GM23338 (cell line): Measurements from ENCODE around the gene SORL1. TPM values are rescaled to one million over a fixed set of nuclear protein-coding genes. Genes with fewer than 3 reads are reported as not detected.
A peak's percentile ranks its signal among the peaks of the same experiment; 100 is the strongest.

ENCODE experiments used
- ATAC-seq: fragments of 200-7000 bp; cut with Tn5 transposase; 3 replicates; pipeline ENCODE4 v1.9.1; 2020
- DNase-seq: peaks from one replicate; pipeline ENCODE4 v3.0.0-alpha.2; 2015; ENCODE audit warnings: low spot score
- H2AFZ ChIP-seq: fragments of 200-600 bp; sonication (generic); 2 replicates; pipeline ENCODE4 v1.8.0; 2016; ENCODE audit warnings: antibody characterized with exemption, mild to moderate bottlenecking, moderate library complexity
- H3F3A ChIP-seq: fragments of 200-600 bp; sonication (generic); replicated peaks from 2 replicates; pipeline ENCODE4 v1.8.0; 2017; ENCODE audit warnings: antibody characterized with exemption, mixed run types, low read depth
- H3K27ac ChIP-seq: fragments of 200-600 bp; sonication (generic); 2 replicates; pipeline ENCODE4 v1.6.1; 2016; ENCODE audit warnings: low read depth
- H3K27me3 ChIP-seq: fragments of 200-600 bp; sonication (generic); 2 replicates; pipeline ENCODE4 v1.8.0; 2016; ENCODE audit warnings: mild to moderate bottlenecking, mixed run types, moderate library complexity; ENCODE audit not compliant: insufficient read depth
- H3K36me3 ChIP-seq: fragments of 200-600 bp; sonication (generic); 2 replicates; pipeline ENCODE4 v1.8.0; 2016; ENCODE audit warnings: mild to moderate bottlenecking; ENCODE audit not compliant: insufficient read depth
- H3K4me1 ChIP-seq: fragments of 200-600 bp; sonication (generic); 2 replicates; pipeline ENCODE4 v1.8.0; 2016; ENCODE audit warnings: mild to moderate bottlenecking, moderate library complexity; ENCODE audit not compliant: insufficient read depth
- H3K4me2 ChIP-seq: fragments of 200-600 bp; sonication (generic); 2 replicates; pipeline ENCODE4 v1.7.1; 2017; ENCODE audit warnings: mixed run types
- H3K4me3 ChIP-seq: fragments of 200-600 bp; sonication (generic); 2 replicates; pipeline ENCODE4 v1.6.1; 2016; ENCODE audit warnings: mixed run types
- H3K79me2 ChIP-seq: fragments of 200-600 bp; sonication (generic); replicated peaks from 2 replicates; pipeline ENCODE4 v1.8.0; 2017; ENCODE audit warnings: mild to moderate bottlenecking; ENCODE audit not compliant: insufficient read depth
- H3K9me2 ChIP-seq: fragments of 200-600 bp; sonication (generic); 2 replicates; pipeline ENCODE4 v1.8.0; 2017; ENCODE audit not compliant: insufficient read depth
- H4K20me1 ChIP-seq: fragments of 200-600 bp; sonication (generic); replicated peaks from 2 replicates; pipeline ENCODE4 v1.8.0; 2017; ENCODE audit warnings: mild to moderate bottlenecking; ENCODE audit not compliant: insufficient read depth
- H3K27ac Mint-ChIP-seq: 2 replicates; pipeline ENCODE4 v1.8.0; 2020; ENCODE audit warnings: inconsistent platforms, mild to moderate bottlenecking, moderate library complexity, mixed read lengths
- H3K27me3 Mint-ChIP-seq: 3 replicates; pipeline ENCODE4 v1.8.0; 2022; ENCODE audit warnings: low read depth, mild to moderate bottlenecking, moderate library complexity, mixed read lengths, inconsistent platforms; ENCODE audit not compliant: insufficient read depth, poor library complexity
- H3K36me3 Mint-ChIP-seq: 3 replicates; pipeline ENCODE4 v1.8.0; 2021; ENCODE audit warnings: low read depth, mild to moderate bottlenecking, inconsistent platforms, moderate library complexity, mixed read lengths
- H3K4me1 Mint-ChIP-seq: 3 replicates; pipeline ENCODE4 v1.8.0; 2020; ENCODE audit warnings: mild to moderate bottlenecking, inconsistent platforms, mixed read lengths
- H3K4me3 Mint-ChIP-seq: 3 replicates; pipeline ENCODE4 v1.8.0; 2021; ENCODE audit warnings: moderate library complexity, mild to moderate bottlenecking, inconsistent platforms, mixed read lengths
- H3K9me3 Mint-ChIP-seq: 3 replicates; pipeline ENCODE4 v1.8.0; 2020; ENCODE audit warnings: moderate library complexity, mild to moderate bottlenecking, inconsistent platforms, mixed read lengths
- EZH2phosphoT487 ChIP-seq: fragments of 200-600 bp; sonication (generic); IDR thresholded peaks from one replicate; pipeline ENCODE4 v1.8.1; 2018; ENCODE audit warnings: antibody characterized with exemption; ENCODE audit not compliant: unreplicated experiment
- POLR2AphosphoS5 ChIP-seq: IDR thresholded peaks from 2 replicates; pipeline ENCODE4 v1.6.1; 2016; ENCODE audit warnings: antibody characterized with exemption, low read depth
- STAT1 ChIP-seq: IDR thresholded peaks from one replicate; pipeline ENCODE4 v1.6.1; 2016; ENCODE audit warnings: antibody characterized with exemption; ENCODE audit not compliant: unreplicated experiment
- ZNF331 ChIP-seq: fragments of 250-450 bp; sonication (Bioruptor Pico); IDR thresholded peaks from 2 replicates; pipeline ENCODE4 v1.5.0; 2020; ENCODE audit warnings: low read depth, mild to moderate bottlenecking, moderate library complexity
- ZNF462 ChIP-seq: fragments of 250-450 bp; sonication (Bioruptor Pico); IDR thresholded peaks from 2 replicates; pipeline ENCODE4 v1.5.0; 2020; ENCODE audit warnings: mild to moderate bottlenecking, moderate library complexity
- polyA plus RNA-seq: library from polyadenylated mRNA; unstranded; fragments of >200 nt; fragmentation: Nextera tagmentation; extraction: Ambion mirVana; gene quantifications from 2 replicates; pipeline ENCODE4 v1.2.1, GENCODE V29; 2016
- total RNA-seq: library from RNA; depleted of rRNA; stranded (reverse); fragments of >200 nt; shearing (Covaris generic); gene quantifications from 2 replicates; pipeline ENCODE4 v1.2.3, GENCODE V29; 2014
- TF ChIP-seq, protein P1 (sequence below): IDR thresholded peaks from 2 replicates; pipeline ENCODE4 v1.6.1; 2016; ENCODE audit warnings: antibody characterized with exemption
- TF ChIP-seq, protein P2 (sequence below), 2 experiments: fragments of 200-600 bp in 1 of 2; sonication (generic) in 1 of 2; conservative IDR thresholded peaks; 2 replicates each; pipeline versions ENCODE4 v1.5.1 to v1.6.1; 2016 to 2017; ENCODE audit warnings: antibody characterized with exemption in 2 of 2, low read depth in 2 of 2, mild to moderate bottlenecking in 2 of 2, moderate library complexity in 1 of 2

The SORL1 gene
- total and polyA plus RNA-seq, 2 experiments from 2014 or later: 23.0 to 78.8 TPM

DNA sequence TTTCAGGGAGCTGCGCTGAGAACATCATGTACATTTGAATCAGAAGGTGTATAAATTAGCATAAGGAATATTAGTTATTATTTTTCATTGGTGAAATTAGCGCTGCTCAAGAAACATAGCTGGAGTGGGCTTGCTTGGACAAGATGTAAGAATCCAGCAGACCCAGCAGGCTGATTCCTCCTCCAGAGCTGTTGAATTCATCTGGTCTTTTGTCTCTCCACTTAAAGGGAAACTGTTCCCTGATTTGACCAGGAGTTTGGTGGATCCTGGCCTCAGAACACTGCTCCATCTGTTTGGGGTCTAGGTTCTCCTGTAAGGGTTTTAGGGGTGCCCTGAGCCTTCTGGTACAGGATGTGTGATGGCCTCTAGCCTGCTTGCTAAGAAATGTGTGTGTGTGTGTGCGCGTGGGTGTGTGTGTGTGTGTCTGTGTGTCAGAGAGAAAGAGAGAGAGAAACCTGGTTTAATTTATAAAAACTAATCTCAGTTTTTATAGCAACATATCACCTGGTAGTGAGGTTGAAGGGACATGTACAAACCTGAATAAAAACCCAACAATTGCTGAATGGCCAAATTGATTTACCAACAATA, 8.3 kb upstream of the SORL1 start (continued):
- TF ChIP-seq, protein P1, sequence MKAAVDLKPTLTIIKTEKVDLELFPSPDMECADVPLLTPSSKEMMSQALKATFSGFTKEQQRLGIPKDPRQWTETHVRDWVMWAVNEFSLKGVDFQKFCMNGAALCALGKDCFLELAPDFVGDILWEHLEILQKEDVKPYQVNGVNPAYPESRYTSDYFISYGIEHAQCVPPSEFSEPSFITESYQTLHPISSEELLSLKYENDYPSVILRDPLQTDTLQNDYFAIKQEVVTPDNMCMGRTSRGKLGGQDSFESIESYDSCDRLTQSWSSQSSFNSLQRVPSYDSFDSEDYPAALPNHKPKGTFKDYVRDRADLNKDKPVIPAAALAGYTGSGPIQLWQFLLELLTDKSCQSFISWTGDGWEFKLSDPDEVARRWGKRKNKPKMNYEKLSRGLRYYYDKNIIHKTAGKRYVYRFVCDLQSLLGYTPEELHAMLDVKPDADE: no peak
- no peak for TF ChIP-seq POLR2AphosphoS5
- TF ChIP-seq EZH2phosphoT487: no peak
- TF ChIP-seq, protein P2, sequence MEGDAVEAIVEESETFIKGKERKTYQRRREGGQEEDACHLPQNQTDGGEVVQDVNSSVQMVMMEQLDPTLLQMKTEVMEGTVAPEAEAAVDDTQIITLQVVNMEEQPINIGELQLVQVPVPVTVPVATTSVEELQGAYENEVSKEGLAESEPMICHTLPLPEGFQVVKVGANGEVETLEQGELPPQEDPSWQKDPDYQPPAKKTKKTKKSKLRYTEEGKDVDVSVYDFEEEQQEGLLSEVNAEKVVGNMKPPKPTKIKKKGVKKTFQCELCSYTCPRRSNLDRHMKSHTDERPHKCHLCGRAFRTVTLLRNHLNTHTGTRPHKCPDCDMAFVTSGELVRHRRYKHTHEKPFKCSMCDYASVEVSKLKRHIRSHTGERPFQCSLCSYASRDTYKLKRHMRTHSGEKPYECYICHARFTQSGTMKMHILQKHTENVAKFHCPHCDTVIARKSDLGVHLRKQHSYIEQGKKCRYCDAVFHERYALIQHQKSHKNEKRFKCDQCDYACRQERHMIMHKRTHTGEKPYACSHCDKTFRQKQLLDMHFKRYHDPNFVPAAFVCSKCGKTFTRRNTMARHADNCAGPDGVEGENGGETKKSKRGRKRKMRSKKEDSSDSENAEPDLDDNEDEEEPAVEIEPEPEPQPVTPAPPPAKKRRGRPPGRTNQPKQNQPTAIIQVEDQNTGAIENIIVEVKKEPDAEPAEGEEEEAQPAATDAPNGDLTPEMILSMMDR (conservative IDR thresholded peaks at IDR 0.05; ENCODE audit: low read depth in 2 of 2): no peak
- no peak for TF ChIP-seq ZNF331 (CRISPR knock-in tag)

DNA sequence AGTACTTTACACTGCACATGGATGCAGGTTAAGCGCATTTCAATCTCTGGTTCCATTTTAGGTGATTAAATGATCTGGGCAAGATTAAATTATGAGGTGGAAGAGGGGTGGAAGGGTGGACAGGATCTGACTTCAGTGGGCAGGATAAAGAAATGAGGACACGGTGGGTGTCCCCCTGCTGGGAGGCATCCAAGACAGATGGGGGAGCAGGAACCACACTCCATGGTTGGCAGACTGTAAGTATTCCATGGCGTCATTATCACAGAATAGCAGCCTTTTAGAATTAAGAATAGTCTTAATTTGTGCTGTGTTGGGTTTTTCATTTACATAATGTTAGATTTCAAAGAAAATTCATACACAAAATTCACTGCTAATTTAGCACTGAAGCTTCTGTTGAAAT, 7.6 kb upstream of the SORL1 start:
- Histone ChIP-seq H2AFZ (no peak overlapping the region), H3F3A (0 out of 2 replicates have a peak, but pooled peaks cover 5% of the 10 kb centered on the region), H3K4me3 (no peak overlapping the region), H3K79me2 (no peaks in the 10 kb centered on the region), H3K4me1 (peaks cover 26% of the 10 kb centered on the region), H4K20me1 (no peaks in the 10 kb centered on the region), H3K27ac (no peak overlapping the region), H3K9me2 (no peaks in the 10 kb centered on the region), H3K27me3 (no peaks in the 10 kb centered on the region), H3K4me2 (no peak overlapping the region), H3K36me3 (no peaks in the 10 kb centered on the region)
- 0 out of 3 replicates have a peak, but pooled peaks cover 3% of the 10 kb centered on the region for H3K36me3 Mint-ChIP-seq
- no peak overlapping the region for H3K4me3 Mint-ChIP-seq
- no peak for TF ChIP-seq STAT1
- TF ChIP-seq, protein P2 (conservative IDR thresholded peaks at IDR 0.05; ENCODE audit: low read depth in 2 of 2): 0 out of 4 replicates have a peak, but pooled peaks of 1 of the 2 experiments have one; percentile 2
- no peak for TF ChIP-seq ZNF462
- no peaks in the 10 kb centered on the region for H3K27me3 Mint-ChIP-seq
- no peak overlapping the region; the same call in 1 of the 2 replicates for H3K27ac Mint-ChIP-seq
- H3K4me1 Mint-ChIP-seq: peaks cover 32% of the 10 kb centered on the region
- DNase-seq (no peak), ATAC-seq (no peak)
- H3K9me3 Mint-ChIP-seq: no peaks in the 10 kb centered on the region; the same call in 2 of the 3 replicates
